Epidermal melanocyte (primary cell): Measurements from ENCODE around the gene TIFAB.

Experiments
- DNase-seq: peaks from one replicate; pipeline ENCODE4 v3.0.0; 2011; ENCODE audit warnings: low spot score; ENCODE audit not compliant: insufficient read length

The TIFAB gene

DNA sequence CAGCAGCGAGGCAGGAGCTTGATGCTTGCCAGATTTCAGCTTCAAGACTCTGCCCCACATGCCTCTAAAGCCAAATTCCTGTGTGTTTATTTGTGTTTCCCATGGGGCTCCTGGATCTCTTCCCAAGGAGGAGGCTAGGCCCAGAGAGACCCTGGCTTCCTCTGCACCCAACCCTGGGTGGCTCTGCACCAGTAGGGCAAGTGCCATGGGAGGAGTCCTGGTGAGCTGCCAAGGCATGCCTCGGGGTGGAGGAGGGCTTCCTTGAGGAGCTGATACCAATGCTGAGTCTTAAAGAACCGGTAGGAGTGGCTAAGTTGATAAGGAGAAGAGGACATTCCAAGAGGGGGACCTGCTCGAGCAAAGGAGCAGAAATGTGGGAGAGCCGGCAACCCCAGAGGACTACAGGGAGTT is 6.8 kb upstream of the TIFAB start:
- DNase-seq: no peak

DNA sequence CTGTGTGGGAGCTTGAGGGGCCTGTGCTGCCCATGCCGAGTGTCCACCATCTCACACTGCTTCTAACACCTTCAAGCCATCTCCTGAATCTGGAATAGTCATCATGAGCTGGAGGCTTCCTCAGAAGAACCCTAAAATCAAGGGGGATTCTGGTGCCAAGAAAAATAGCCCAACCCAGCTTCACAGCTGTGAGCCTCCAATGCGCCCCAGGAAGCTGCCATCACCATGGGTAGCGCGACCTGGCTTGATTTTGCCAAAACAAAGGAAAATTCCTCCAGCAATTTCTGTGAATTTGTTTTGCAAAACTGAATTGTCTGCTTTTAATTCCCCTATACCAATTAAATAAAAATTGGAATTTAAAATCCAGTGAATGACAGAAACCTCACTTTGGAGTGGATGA is 6.2 kb upstream of the TIFAB start:
- no peak for DNase-seq

DNA sequence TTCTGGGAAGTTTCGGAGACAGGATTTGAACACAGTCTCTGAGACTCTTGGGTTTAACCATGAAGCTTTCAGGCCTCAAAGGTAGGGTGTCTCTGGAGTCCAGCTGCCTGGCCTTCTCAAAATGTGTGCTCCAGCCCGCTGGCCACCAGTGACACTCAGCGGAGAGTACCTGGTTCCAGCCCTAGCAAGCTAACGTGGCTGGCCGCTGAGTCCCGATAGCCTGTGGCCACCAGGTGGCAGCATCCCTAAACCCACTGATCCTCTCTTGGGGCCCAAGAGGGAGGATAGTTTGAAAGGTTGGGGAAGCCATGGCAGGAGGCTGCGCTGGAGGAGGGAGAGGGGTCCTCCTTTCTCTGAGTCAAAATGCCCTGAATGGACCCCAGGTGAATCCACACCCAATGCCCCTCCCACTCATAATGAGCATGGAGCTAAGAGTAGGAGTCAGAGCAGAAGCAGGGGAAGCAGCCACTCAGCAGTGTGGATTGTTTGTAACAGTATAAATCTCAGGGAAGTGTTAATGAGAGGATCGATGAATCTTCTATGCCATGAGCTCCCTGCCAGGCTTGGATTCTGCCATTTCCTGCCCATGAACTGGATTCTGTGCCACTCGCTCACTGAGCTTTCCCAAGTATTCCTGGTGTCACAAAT is 5.4 kb upstream of the TIFAB start:
- peak; percentile 59 for DNase-seq

DNA sequence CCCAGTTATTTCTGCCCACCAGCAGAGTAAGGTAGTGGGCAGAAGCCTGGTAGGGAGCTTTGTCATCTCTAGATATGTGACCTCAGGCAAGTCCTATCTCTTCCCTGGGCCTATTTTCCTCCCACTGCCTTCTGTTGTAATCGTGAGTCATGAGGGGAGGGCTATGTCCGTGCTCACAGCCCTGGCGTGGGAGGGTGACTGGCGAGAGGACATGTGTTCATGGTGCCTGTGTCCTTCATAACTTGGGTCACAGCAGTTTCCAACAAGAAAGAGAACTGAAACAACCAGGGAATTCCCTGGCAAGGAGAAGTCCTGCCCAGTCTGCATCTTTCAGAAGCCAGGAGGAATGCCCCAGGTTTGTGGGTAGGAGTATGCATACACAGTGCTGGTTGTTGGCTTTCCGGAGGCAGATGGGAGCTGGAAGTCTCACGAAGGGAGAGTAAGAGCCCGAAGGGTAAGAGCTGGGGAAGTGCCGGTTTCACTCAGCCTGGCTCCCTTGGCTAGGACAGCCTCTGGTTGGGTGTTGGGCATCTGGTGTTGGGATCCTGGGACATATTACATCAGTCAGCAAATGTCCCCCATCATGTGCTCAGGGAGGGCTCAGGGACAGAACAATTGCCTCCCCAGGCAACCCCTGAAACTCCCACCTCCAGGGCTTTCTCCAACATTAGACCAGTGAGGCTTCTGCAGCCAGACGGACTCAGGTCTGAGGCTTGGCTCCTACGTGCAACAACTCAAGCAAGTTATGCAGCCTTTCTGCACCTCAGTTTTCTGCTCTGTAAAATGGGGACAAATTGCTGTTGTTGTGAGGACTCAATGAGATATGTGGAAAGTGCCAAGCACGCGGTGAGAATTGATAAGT is 4.3 kb upstream of the TIFAB start:
- DNase-seq: no peak

DNA sequence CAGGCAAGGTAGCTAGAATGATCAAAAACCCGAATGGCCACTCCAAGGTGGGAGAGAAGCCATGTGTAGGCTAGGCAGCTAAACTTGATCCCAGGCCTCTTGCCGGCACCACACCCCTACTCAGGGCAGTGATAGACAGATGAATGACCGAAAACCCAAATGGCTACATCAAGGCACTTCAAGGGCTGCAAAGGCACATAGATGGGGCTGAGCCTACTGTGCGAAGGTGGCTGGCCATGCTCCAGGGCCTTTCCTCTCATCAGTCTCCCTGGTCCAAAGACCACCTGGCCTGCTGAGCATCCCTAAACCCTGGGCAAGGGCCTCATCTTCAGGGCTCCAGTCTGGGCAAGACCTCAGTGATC is 3.7 kb upstream of the TIFAB start:
- no peak for DNase-seq

DNA sequence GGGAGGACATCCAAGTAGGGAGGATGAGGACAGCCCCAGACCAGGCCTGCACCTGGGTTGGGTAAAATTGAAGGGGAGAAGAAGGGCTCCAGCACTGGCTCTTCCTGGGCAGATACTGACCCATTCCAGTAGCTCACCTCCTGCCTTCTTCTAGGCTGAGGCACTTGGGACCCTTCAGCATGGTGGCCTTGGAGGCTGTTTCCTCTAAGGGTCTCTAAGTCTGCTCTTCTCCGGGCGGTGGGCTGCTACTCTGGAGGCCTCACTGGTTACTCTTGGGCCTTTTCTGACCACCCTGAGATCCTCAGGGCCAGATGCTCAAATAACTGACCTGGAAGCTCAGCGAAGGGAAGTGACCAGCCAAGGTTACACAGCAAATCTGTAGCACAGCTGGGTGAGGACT is 2.8 kb upstream of the TIFAB start:
- DNase-seq: no peak

DNA sequence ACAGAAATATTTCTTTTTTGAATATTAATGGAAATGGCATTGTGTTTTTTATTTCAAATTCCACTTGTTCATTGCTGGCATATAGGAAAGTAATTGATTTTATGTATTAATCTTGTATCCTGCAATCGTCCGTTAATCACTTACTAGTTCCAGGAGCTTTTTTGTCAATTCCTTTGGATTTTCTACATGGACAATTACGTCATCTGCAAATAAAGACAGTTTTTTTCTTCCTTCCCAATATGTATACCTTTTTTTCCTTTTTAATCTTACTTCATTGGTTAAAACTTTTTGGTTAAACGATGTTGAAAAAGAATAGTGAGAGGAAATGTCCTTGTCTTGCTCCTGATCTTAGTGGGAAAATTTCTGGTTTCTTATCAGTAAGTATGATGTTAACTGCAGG is 1.5 kb upstream of the TIFAB start:
- DNase-seq: no peak

DNA sequence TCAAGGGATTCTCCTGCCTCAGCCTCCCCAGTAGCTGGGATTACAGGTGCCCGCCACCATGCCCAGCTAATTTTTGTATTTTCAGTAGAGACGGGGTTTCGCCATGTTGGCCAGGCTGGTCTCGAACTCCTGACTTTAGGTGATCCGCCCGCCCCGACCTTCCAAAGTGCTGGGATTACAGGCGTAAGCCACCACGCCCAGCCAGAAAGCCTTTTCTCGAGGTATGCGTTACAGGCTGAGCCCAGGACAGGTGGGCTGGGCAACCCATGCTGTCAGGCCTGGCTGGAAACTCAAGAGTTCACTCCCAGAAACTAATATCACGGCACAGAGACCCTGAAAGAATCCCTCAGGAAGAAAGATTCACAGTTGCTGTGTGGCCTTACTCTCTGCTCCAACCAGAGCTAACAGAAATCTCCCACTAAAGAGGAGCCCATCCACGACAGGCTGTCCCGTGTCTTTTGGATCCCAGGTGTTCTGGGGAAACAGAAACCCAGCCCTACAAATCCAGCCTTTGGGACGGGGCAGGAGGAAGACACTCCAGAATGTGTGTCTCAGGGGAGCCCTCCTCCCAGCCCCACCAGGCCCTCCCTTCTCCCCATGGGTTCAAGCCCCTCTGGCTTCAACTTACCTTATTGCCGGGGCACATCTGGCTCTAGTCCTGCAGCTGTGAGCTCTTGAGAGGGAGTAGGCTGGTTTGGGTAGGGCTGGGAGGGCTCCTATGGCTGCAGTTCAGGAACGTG is 400 bp downstream of the TIFAB start:
- DNase-seq: no peak

DNA sequence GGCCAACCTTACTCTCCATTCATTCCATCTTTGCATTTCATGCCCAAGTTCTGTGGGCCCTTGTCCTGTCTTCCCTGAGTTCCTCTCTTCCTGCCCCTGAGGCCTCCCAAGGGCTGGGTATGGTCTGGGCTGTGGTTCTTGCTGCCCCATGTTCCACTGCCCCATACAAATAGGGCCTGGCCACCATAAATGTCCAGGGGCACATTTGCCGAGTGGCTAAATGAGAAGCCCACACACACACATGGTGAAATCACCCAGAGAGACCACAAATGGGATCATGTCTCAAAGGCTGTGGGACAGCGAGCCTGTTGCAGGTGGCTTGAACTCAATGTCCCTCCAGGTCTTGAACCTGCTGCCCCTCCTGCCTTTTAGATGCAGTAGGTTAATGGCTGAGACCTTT is 1.2 kb downstream of the TIFAB start:
- DNase-seq: no peak

DNA sequence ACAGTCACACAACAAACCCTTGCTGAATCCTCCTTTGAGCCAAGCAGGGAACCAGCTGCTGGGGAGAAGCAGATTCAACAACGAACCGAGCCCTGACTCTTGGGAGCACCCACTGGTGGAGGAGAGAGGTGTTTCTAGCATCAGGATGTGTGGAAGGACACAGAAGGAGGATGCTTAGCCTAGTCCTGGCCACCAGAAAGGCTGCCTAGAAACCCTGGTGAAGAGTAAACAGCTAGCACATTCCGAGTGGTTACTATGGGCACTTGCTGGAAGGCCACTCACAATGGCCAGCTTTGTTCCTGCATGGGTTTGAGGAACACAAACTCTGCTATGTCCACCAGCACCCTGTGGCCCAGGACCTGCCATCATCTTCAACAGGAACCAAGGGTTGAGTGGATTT is 1.8 kb downstream of the TIFAB start:
- no peak for DNase-seq

DNA sequence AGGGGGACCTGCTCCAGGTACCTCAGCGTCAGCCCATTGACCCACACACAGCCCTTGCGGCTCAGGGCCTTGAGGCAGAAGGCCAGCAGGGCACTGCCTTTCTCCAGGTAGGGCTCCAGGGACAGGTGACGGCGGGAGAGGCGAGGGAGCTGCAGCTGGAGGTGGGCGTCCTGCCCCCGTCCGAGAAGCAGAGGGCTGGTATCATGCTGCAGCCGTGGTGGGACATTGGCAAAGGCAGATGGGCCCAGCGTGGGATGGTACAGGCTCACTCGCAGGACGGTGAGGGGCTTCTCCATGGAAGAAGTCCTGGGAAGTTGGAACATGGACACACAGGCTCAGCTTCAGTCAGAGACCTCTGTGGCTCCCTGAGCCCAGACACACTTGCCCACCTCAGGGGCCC is 2.5 kb downstream of the TIFAB start:
- no peak for DNase-seq

DNA sequence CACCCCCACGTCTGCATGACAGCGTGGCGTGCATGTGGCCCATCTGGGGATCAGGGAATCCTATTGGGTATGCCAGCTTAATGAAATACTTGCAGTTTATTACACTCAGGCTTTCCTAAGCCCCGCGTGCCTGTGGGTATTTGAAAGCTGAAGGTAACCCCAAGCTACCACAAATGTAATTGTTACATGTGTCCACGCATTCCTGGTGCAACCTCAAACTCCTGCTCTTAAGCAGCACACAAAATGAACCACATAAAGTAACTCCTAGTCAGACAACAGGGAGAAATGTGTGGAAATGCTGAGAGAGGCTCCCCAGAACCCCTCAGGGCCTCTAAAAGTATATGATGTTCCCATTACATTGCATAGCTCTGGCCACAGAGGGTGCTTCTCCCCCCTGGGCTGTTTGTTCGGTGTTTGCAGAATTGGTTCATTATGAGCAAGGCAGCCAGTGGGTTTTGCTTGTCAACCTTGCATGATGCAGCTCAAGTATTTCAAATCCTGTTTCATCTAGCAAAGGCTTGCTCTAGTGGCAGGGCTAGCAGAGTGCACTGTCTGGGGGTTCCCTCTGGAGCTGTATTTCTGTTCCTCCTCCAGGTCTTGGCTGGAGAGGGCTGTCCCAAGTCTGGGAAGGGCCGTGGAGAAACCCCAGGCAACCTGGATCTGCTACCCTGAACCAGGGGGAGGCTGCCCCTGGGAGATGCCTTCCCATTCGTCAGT is 3.2 kb downstream of the TIFAB start:
- no peak for DNase-seq

DNA sequence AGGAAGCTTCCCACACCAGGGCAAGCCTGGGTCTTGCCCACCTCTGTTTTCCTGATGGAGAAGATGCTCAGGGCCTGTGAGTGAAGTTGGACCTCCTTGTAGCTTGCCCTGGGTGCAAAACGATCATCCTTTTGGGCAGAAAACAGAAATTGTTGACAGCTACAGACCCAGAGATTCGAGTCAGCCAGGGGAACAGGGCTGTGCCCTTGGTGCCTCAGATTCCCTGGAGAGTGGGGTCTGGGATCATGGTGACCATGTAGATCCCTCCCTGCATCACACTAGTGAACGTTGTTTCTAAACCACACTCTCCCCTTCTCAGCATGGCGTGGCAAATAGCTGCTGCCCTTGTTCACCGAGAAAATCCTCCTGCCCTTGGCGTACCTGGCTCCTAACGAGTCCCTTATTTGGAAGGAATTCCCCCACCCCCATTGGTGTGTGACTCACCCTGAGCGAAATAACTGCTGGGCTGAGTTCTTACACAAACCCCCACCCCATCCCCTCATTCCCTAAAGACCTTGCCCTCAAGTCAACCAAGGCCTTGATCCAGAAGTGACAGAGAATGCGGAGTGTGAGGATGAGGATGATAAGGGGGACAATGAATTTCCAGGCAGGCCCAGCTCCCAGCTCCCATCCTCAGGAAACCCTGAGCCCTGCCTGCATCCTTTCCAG is 3.9 kb downstream of the TIFAB start:
- no peak for DNase-seq

DNA sequence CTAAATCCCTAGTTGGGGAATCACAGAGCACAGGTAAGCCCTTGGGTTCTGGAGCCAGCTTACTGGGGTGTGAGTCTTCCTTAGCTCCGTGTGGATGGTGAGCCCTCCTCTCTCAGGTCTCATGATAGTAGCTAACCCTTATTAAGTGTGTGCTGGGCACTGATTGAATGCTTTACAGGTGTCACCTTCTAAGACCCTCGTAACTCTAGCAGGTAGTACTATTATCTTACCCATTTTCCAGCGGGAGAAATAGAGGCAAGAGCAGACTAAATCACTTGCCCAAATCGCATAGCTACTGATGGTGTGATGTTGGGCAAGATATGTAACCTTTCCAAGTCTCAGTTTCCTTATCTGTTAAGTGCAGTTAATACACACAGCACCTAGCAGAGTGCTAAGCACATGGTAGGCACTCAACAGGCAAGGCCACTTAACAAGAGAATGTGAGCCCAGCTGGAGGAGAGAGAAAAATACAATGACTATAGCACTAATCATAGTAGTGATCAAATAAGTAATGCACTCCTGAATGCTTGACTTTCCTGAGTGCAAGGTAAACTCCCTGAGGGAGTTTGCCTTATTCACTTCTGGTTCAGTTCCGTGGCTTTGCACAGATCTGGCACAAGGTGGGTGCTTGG is 4.7 kb downstream of the TIFAB start, which contains the start of gene DCANP1:
Gene DCANP1, minus strand, starts transcription at position 51 of the 632 bp plus-strand sequence. CDS start 240 bp downstream, outside the sequence.
- DNase-seq: no peak

DNA sequence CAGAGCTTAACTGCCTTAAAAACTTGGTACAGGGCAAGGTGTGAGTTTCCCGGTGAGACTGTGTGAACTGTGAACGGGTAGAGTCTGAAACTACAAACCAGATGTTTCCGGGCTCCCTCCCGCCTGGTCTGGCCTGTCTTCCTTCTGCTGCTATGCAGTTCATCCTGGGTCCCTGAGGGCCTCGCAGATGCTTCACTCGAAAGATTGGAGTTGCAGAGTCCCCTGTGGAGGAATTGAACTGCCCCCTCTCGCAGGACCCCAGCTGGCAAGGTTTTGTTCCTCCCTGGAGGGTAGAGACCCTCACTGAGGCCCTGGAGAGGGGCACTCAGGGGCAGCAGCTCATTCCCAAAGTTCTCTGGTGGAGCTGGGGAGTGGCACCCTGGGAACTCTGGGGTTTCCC is 5.5 kb downstream of the TIFAB start:
- no peak for DNase-seq

DNA sequence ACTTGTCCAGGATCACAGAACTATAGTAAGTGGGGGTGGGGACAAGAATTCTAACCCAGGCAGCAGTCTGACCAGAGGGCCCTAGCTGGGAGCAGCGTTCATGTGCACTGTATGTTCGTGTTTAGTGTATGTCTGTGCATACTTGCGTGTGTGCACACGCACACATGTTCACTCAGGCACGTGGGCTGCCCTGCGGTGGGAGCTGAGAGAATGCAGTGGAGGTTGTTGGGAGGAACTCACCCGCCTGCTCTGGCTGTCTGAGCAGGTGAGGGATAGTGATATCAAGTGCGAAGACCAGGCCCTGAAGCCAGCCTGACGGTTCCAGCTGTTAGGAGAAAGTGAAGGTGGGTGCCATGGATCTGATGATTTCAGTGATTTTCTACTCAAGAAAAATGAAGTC is 5.9 kb downstream of the TIFAB start:
- no peak for DNase-seq

DNA sequence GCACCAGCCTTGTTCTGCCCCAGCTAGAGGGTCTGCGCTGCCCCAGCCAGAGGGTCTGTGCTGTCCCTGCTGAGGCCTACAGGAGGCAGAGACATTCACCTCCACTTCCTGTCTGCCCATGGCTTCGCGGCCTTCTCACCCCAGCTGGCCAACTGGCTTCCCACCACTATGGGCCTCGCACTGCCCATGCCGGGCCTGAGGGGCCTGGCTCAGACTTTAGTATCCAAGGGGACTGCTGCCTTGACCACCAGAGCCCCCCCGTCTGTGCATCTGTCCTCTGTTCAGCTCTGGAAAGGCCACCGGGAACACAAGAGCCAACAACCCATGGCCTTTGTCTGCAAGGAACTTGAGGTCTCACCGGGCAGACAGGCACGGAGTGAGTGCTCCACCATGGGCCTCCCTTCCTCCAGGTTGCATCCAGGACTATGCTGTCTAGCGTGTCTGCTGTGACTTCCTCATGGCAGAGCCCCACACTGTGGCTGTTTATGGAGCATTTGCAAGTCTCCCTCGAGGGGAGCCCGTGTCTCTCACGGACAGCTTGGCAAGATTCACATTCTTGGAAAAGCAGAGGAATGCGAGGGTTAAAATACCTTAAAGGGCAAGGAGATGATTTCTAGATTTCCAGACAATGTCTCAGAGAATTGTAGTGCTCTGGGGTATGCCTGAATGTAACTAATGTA is 6.7 kb downstream of the TIFAB start:
- DNase-seq: no peak

DNA sequence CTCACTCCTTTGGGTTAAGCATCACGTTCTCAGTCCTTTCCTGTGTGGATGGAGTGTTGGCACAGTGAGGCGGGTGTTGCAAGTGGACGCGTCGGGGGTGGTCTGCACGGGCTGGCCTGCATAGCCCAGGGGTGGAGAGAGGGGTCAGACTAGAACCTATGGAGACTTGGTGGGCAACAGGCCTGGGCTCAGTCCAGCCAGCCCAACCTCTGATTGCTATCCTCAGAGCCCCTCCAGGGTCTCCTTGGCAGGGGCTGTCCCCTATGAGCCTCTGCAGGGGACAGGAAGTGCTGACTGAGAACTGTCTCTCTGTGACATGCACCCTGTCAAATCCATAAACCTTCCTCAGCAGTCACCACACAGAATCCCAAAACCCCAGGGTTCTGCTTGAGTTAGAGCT is 7.3 kb downstream of the TIFAB start:
- DNase-seq: no peak

DNA sequence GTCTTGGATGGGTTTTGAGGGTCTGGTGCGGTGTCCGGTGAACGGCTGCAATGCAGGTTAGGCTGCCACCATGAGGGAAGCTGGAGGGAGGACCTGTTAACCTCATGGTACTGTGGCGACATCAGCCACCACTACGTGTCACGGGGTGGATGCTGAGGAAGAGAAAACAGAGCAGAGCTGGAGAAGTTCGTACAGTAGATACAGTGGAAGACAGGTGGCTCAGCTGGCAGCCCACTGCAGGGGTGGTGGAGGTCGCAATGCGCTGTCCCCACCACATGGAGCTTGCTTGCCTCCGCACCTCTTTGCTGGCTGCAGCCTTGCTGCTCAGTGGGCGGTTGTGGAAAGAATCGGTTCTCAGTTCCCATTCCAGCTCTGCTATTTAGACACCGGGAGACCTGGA is 7.8 kb downstream of the TIFAB start:
- no peak for DNase-seq
